B cell (primary cell): ENCODE results near the gene VEGFA. TPM values are rescaled to one million over a fixed set of nuclear protein-coding genes. Genes with fewer than 3 reads are reported as not detected.

Experiments
- ATAC-seq: fragments of 200-7000 bp; cut with Tn5 transposase; one replicate; pipeline ENCODE4 v1.10.0; 2021; ENCODE audit warnings: low read depth, mild to moderate bottlenecking, moderate number of reproducible peaks, moderate library complexity
- CTCF ChIA-PET: fragments of 350-600 bp; sonication (Branson Sonifier 250); formaldehyde crosslinking; loops from one replicate; lab custom pipeline; 2021; ENCODE audit warnings: antibody characterized with exemption, inconsistent platforms; lab: Charles Lee
- POLR2A ChIA-PET: fragments of 350-600 bp; sonication (Branson Sonifier 250); formaldehyde crosslinking; loops from one replicate; lab custom pipeline; 2021; ENCODE audit warnings: antibody characterized with exemption; lab: Charles Lee
- DNase-seq: peaks from one replicate; pipeline ENCODE4 v3.0.0; 2013
- H2AFZ ChIP-seq: 2 replicates; pipeline ENCODE4 v1.6.1; 2012; ENCODE audit warnings: mild to moderate bottlenecking, low read depth, low read length; ENCODE audit not compliant: insufficient read depth, poor library complexity, severe bottlenecking
- H3K27ac ChIP-seq, 2 donors: 1 replicate in 1 of 2; 2 replicates in 1 of 2; pipeline ENCODE4 v1.5.1; 2012 to 2013; ENCODE audit warnings: low read length in 2 of 2, mild to moderate bottlenecking in 2 of 2, moderate library complexity in 1 of 2
- H3K27me3 ChIP-seq, 4 experiments: fragments of 200-600 bp in 1 of 4; sonication (generic) in 1 of 4; replicated peaks in 1 of 4; 1 replicate in 2 of 4; 2 replicates in 2 of 4; pipeline versions ENCODE4 v1.6.1 to v1.7.0; 2013 to 2016; ENCODE audit warnings: low read length in 3 of 4, mild to moderate bottlenecking in 2 of 4, mixed read lengths in 1 of 4, moderate library complexity in 1 of 4; ENCODE audit not compliant: insufficient read depth in 4 of 4, control insufficient read depth in 3 of 4; ENCODE audit errors: control extremely low read depth in 1 of 4
- H3K36me3 ChIP-seq, 2 experiments: replicated peaks in 1 of 2; 1 replicate in 1 of 2; 2 replicates in 1 of 2; pipeline versions ENCODE4 v1.6.1 to v1.7.1; 2013; ENCODE audit warnings: low read length in 1 of 2; ENCODE audit not compliant: insufficient read depth in 2 of 2, control insufficient read depth in 1 of 2; ENCODE audit errors: control extremely low read depth in 1 of 2, extremely low read depth in 1 of 2
- H3K4me1 ChIP-seq, 2 donors: fragments of 200-600 bp in 1 of 2; sonication (generic) in 1 of 2; 1 replicate in 1 of 2; 2 replicates in 1 of 2; pipeline versions ENCODE4 v1.5.1 to v1.6.1; 2013 to 2017; ENCODE audit warnings: low read length in 2 of 2; ENCODE audit not compliant: control insufficient read depth in 2 of 2, insufficient read depth in 2 of 2
- H3K4me2 ChIP-seq: replicated peaks from 2 replicates; pipeline ENCODE3; 2012; ENCODE audit warnings: mild to moderate bottlenecking, low read depth, low read length; ENCODE audit not compliant: poor library complexity, severe bottlenecking
- H3K4me3 ChIP-seq, 5 experiments: fragments of 200-600 bp in 1 of 5; sonication (generic) in 1 of 5; 1 replicate in 3 of 5; 2 replicates in 2 of 5; pipeline versions ENCODE4 v1.5.1 to v1.7.0; 2011 to 2016; ENCODE audit warnings: low read length in 4 of 5, mild to moderate bottlenecking in 4 of 5, low read depth in 2 of 5, control low read depth in 1 of 5, moderate library complexity in 1 of 5; ENCODE audit not compliant: insufficient read depth in 1 of 5; ENCODE audit errors: control extremely low read depth in 1 of 5, extremely low read depth in 1 of 5
- H3K79me2 ChIP-seq: fragments of 200-600 bp; sonication (generic); one replicate; pipeline ENCODE4 v1.6.0; 2016; ENCODE audit warnings: low read length; ENCODE audit not compliant: control insufficient read depth, insufficient read depth
- H3K9ac ChIP-seq: fragments of 200-600 bp; sonication (generic); 2 replicates; pipeline ENCODE4 v1.6.1; 2017; ENCODE audit warnings: mild to moderate bottlenecking, low read length, moderate library complexity
- H3K9me3 ChIP-seq, 3 donors: one replicate each; pipeline versions ENCODE4 v1.6.1 to v1.7.1; 2013; ENCODE audit warnings: low read length in 2 of 3; ENCODE audit not compliant: control insufficient read depth in 2 of 3, insufficient read depth in 1 of 3; ENCODE audit errors: control extremely low read depth in 1 of 3
- H4K20me1 ChIP-seq: 2 replicates; pipeline ENCODE4 v1.6.0; 2012; ENCODE audit warnings: mild to moderate bottlenecking, low read length; ENCODE audit not compliant: insufficient read depth, control insufficient read depth, poor library complexity, severe bottlenecking
- H3K27ac Mint-ChIP-seq: one replicate; pipeline ENCODE4 v1.8.0; 2021; ENCODE audit warnings: mixed read lengths
- H3K27me3 Mint-ChIP-seq: one replicate; pipeline ENCODE4 v1.8.0; 2021; ENCODE audit warnings: mixed read lengths
- H3K4me1 Mint-ChIP-seq: one replicate; pipeline ENCODE4 v1.8.0; 2021; ENCODE audit warnings: mixed read lengths
- H3K4me3 Mint-ChIP-seq: one replicate; pipeline ENCODE4 v1.8.0; 2021; ENCODE audit warnings: mixed read lengths
- H3K9me3 Mint-ChIP-seq: one replicate; pipeline ENCODE4 v1.8.0; 2022; ENCODE audit warnings: mixed read lengths; ENCODE audit not compliant: insufficient read depth
- CTCF ChIP-seq: fragments of 200-600 bp; IDR thresholded peaks from one replicate; pipeline ENCODE4 v1.8.0; 2022; ENCODE audit warnings: antibody characterized with exemption, mild to moderate bottlenecking
- EZH2 ChIP-seq: IDR thresholded peaks from 2 replicates; pipeline ENCODE4 v1.6.1; 2012; ENCODE audit warnings: borderline replicate concordance, low read depth, mild to moderate bottlenecking, moderate library complexity, low read length; ENCODE audit not compliant: insufficient read depth, poor library complexity, severe bottlenecking
- WGBS: methylation state at CpG from one replicate; pipeline ENCODE4 v1.1.5; 2013; ENCODE audit warnings: missing lambda C conversion rate; ENCODE audit not compliant: insufficient coverage; 5-methylcytosine and 5-hydroxymethylcytosine counted together
- intact Hi-C: fragments of 100-400 bp; cut with micrococcal nuclease; formaldehyde crosslinking; loops from one replicate; pipeline ENCODE4 v1.10.0; 2022
- polyA plus RNA-seq: library from polyadenylated mRNA; depleted of rRNA; stranded (reverse); fragments of >200 nt; gene quantifications from 2 replicates; pipeline ENCODE4 v1.2.3, GENCODE V29; 2012
- total RNA-seq, 2 donors: library from RNA; stranded (reverse); fragments of 120-200 nt in 1 of 2; gene quantifications; 1 replicate in 1 of 2; 2 replicates in 1 of 2; pipeline versions ENCODE4 v1.2.3 to v1.2.4, GENCODE V29; 2013 to 2022

Gene VEGFA
- total and polyA plus RNA-seq, 2 donors (not counting 1 experiment from before 2014, with no cell fraction given): 3.9 to 6.4 TPM

GRCh38 chr6:43737272-43738081 lies 32.5 kb upstream of the VEGFA start:
- H3K9me3 ChIP-seq: no peaks in the 10 kb centered on the region
- Mint-ChIP-seq H3K27me3 (no peaks in the 10 kb centered on the region), H3K9me3 (no peaks in the 10 kb centered on the region), H3K4me3 (no peak overlapping the region), H3K27ac (peak overlapping the region; percentile 20), H3K4me1 (peaks cover 6% of the 10 kb centered on the region)
- no peaks in the 10 kb centered on the region for H3K79me2 ChIP-seq
- no peak overlapping the region for H3K4me3 ChIP-seq
- no peak overlapping the region for H3K27ac ChIP-seq
- H4K20me1 ChIP-seq: no peaks in the 10 kb centered on the region
- H3K36me3 ChIP-seq: no peaks in the 10 kb centered on the region
- DNase-seq (no peak), ATAC-seq (no peak)
- TF ChIP-seq CTCF: no peak
- no peak for TF ChIP-seq EZH2
- CTCF ChIA-PET: interaction anchor here (1.5 kb wide), 1 partner anchor 338 kb away, joined by 4 read pairs; no protein-coding TSS in a partner anchor
- 95% methylated on average over 9 of the region's 15 CpGs for WGBS
- no peak overlapping the region for H3K4me2 ChIP-seq
- H2AFZ ChIP-seq: no peak overlapping the region
- POLR2A ChIA-PET: interaction anchor here (0.6 kb wide), 1 partner anchor 93 kb away, joined by 8 read pairs; no protein-coding TSS in a partner anchor
- no peak overlapping the region for H3K9ac ChIP-seq
- H3K4me1 ChIP-seq: peaks cover 12 to 24% of the 10 kb centered on the region in 2 donors
- H3K27me3 ChIP-seq: no peaks in the 10 kb centered on the region
- intact Hi-C loops: no loop called here

- WGBS: 50% methylated on average over 3 of the region's 3 CpGs
- Histone ChIP-seq H3K9ac (no peak overlapping the region), H3K36me3 (no peaks in the 10 kb centered on the region), H3K4me3 (no peak overlapping the region), H4K20me1 (no peaks in the 10 kb centered on the region), H3K27me3 (no peaks in the 10 kb centered on the region), H3K27ac (no peak overlapping the region), H3K9me3 (no peaks in the 10 kb centered on the region), H3K79me2 (no peaks in the 10 kb centered on the region), H2AFZ (no peak overlapping the region), H3K4me2 (no peak overlapping the region), H3K4me1 (peaks cover 12 to 22% of the 10 kb centered on the region in 2 donors)
- H3K27me3 Mint-ChIP-seq: no peaks in the 10 kb centered on the region
- no peak overlapping the region for H3K27ac Mint-ChIP-seq
- peaks cover 6% of the 10 kb centered on the region for H3K4me1 Mint-ChIP-seq
- TF ChIP-seq CTCF (no peak), EZH2 (no peak)
- intact Hi-C loops: no loop called here
- no peak for DNase-seq
- no peak for ATAC-seq
- POLR2A ChIA-PET: no interaction called here
- no peak overlapping the region for H3K4me3 Mint-ChIP-seq
- CTCF ChIA-PET: interaction anchor here (1.5 kb wide), 1 partner anchor 337 kb away, joined by 4 read pairs; no protein-coding TSS in a partner anchor
- no peaks in the 10 kb centered on the region for H3K9me3 Mint-ChIP-seq
Observed at GRCh38 chr6:43738267-43738676, 31.7 kb upstream of the VEGFA start.
